ENCODE measurements around the gene LAPTM4A.

The LAPTM4A gene

DNA sequence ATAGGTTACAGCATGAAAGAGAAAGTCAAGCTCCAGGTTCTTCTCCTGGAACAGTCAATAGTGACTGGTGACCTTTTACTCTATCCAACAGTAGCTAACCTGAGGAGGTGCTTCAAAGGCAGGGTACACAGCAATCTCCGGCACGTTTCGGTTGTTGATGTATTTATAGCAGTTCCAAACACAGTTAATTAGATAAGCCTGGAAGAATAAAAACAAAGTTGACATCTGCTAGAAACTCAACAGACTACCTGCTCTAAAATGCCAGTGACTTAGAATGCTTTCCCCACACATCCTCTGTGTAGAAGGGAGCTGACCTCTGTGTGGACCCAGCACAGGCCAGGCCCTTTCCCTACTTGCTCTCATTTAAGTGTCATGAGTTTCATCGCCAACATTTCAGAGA is 17.2 kb downstream of the LAPTM4A start:
- H3K4me3 ChIP-seq (ENCODE audit: low read depth, low read length), result no peak overlapping the region
- no peak for DNase-seq (ENCODE audit: low read depth, low spot score)
- CTCF ChIA-PET, result interaction anchor here (0.8 to 6.6 kb wide), 4 partner anchors 8 to 60 kb away, joined by 3 to 79 read pairs (median 5); partner anchors contain the start of gene MATN3
- POLR2A ChIA-PET, result no interaction called here
- TF ChIP-seq, protein P1, sequence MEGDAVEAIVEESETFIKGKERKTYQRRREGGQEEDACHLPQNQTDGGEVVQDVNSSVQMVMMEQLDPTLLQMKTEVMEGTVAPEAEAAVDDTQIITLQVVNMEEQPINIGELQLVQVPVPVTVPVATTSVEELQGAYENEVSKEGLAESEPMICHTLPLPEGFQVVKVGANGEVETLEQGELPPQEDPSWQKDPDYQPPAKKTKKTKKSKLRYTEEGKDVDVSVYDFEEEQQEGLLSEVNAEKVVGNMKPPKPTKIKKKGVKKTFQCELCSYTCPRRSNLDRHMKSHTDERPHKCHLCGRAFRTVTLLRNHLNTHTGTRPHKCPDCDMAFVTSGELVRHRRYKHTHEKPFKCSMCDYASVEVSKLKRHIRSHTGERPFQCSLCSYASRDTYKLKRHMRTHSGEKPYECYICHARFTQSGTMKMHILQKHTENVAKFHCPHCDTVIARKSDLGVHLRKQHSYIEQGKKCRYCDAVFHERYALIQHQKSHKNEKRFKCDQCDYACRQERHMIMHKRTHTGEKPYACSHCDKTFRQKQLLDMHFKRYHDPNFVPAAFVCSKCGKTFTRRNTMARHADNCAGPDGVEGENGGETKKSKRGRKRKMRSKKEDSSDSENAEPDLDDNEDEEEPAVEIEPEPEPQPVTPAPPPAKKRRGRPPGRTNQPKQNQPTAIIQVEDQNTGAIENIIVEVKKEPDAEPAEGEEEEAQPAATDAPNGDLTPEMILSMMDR (IDR thresholded peaks at IDR 0.05; ENCODE audit: insufficient read depth, low read length, missing control alignments), result no peak

DNA sequence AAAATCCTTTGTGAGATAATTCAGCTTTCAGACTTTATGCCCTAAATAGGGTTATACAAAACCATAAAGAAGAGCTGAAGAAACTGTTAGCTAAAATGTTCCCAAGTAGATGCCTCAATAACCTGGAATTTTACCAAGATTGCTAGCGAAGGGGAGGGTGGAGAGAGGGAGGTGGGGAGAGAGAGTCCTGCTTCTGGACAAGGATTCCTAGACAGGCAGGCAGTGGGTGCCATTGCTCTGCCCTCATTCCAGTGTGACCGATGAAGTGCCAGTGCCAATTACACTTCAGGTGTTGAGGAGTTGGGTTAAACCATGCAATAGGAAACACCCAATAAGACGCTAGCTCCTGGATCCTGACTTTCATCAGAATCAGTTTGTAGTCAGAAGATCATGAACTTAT is 18.1 kb downstream of the LAPTM4A start:
- TF ChIP-seq, protein P1 (IDR thresholded peaks at IDR 0.05; ENCODE audit: insufficient read depth, low read length, missing control alignments), result no peak
- DNase-seq (ENCODE audit: low read depth, low spot score), result no peak
- CTCF ChIA-PET, result interaction anchor here (0.8 to 6.6 kb wide), 2 partner anchors 9 to 18 kb away, joined by 3 to 79 read pairs; partner anchors contain the start of gene MATN3
- no peak overlapping the region for H3K4me3 ChIP-seq (ENCODE audit: low read depth, low read length)
- POLR2A ChIA-PET, result no interaction called here

DNA sequence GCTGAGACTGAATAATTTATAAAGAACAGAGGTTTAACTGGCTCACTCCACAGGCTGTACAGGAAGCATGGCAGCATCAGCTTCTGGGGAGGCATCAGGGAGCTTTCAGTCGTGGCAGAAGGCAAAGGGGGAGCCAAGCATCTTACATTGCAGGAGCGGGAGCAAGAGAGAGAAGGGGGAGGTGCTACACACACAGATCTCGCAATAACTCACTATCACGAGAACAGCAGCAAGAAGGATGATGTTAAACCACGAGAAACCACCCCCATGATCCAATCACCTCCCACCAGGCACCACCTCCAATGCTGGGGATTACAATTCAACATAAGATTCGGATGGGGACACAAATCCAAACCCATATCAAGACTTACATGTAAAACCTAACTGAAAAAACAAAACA is 21.2 kb downstream of the LAPTM4A start:
- POLR2A ChIA-PET, result no interaction called here
- DNase-seq (ENCODE audit: low read depth, low spot score), result no peak
- CTCF ChIA-PET, result interaction anchor here (0.8 to 5.6 kb wide), 5 partner anchors 14 to 64 kb away, joined by 3 to 84 read pairs (median 3); no protein-coding TSS in a partner anchor
- H3K4me3 ChIP-seq (ENCODE audit: low read depth, low read length), result no peak overlapping the region
- TF ChIP-seq, protein P1 (IDR thresholded peaks at IDR 0.05; ENCODE audit: insufficient read depth, low read length, missing control alignments), result no peak

DNA sequence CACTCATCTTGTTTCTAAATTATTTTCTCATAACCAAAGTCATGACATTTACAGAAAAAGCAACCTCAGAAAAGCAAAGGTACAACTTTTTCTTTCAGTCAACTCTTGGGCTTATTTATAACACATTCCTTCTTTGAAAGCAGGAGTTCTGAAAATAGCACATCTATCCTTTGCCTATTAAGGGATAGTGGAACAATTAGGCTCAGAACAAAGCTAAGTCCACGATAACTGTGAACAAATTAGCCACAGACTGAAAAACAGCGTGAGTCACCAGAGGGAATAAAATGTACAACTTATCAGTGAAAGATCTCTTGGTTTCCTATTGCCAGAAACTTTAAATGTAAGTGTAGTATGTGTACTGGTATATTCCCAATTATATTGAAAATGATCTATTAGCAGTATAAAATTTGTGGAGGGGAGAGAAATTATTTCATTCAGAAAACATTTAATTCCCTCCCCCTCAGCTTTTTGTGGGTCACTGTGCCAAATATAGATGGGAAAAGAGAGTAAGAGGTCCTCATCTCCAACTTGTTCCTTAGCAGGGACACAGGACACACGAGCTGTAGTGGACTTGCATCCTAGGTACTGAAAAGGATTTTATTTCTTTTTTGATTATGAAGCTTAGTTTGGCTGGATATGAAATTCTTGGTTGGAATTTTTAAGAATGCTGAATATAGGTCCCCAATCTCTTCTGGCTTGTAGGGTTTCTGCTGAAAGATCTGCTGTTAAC is 23.6 kb downstream of the LAPTM4A start:
- TF ChIP-seq, protein P1 (IDR thresholded peaks at IDR 0.05; ENCODE audit: insufficient read depth, low read length, missing control alignments), result no peak
- no peak overlapping the region for H3K4me3 ChIP-seq (ENCODE audit: low read depth, low read length)
- DNase-seq (ENCODE audit: low read depth, low spot score), result no peak
- POLR2A ChIA-PET, result interaction anchor here (1.0 kb wide), 1 partner anchor 35 kb away, joined by 3 read pairs; no protein-coding TSS in a partner anchor
- CTCF ChIA-PET, result interaction anchor here (0.7 to 5.6 kb wide), 7 partner anchors 8 to 80 kb away, joined by 3 to 84 read pairs (median 3); no protein-coding TSS in a partner anchor

DNA sequence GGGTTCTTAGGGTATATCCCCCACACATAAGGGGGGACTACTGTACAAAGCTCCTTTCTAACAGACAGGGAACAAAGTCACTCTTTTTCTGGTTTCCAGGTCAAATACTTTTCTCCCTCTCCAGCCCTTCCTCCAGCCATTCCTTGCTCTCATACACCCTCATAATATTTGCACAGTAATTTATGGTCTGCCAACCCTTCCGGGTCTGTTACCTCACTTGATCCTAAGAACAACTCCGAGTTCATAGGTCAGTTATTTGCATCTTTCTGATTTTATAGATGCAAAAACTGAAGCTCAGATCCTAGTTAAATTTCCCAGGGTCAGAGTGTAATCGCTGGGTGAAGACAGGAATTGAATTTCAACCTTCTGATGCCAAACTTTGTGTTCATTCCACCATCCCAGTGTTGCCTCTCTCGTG is 24.2 kb downstream of the LAPTM4A start:
- no peak for DNase-seq (ENCODE audit: low read depth, low spot score)
- ChIA-PET CTCF (interaction anchor here (1.1 to 5.6 kb wide), 4 partner anchors 9 to 67 kb away, joined by 3 to 84 read pairs (median 4); no protein-coding TSS in a partner anchor), POLR2A (no interaction called here)
- TF ChIP-seq, protein P1 (IDR thresholded peaks at IDR 0.05; ENCODE audit: insufficient read depth, low read length, missing control alignments), result no peak
- no peak overlapping the region for H3K4me3 ChIP-seq (ENCODE audit: low read depth, low read length)

DNA sequence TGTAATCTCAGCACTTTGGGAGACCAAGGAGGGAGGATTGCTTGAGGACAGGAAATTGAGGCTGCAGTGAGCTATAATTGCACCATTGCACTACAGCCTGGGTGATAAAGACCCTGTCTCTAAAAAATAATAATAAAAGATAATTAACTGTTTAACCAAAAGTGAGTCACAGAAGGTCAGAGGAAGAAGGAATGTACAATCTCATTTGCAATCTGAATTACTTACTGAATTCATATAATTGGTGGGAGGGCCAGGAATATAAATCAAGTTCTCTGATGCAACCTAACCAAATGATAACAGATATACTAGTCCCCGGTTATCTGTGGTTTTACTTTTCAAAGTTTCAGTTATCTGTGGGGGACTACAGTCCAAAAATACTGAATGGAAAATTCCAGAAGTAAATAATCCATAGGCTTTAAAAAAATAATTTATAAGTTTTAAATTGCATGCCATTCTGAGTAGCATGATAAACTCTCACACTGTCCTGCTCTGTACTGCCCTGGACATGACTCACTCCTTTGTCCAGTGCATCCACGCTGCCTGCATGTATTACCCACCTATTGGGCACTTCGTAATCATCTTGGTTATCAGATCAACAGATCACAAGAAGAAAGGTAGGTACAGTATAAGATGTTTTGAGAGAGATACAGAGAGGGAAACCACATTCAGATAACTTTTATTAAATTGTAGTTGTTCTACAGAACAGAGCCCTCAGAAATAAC is 26.2 kb downstream of the LAPTM4A start:
- TF ChIP-seq, protein P1 (IDR thresholded peaks at IDR 0.05; ENCODE audit: insufficient read depth, low read length, missing control alignments), result no peak
- H3K4me3 ChIP-seq (ENCODE audit: low read depth, low read length), result no peak overlapping the region
- CTCF ChIA-PET, result interaction anchor here (3.2 kb wide), 1 partner anchor 11 kb away, joined by 51 read pairs; no protein-coding TSS in a partner anchor
- POLR2A ChIA-PET, result no interaction called here
- DNase-seq (ENCODE audit: low read depth, low spot score), result no peak

Data from AG04449 (cell line).